A673 (cell line): ENCODE measurements around the gene AGR3. TPM values are rescaled to one million over a fixed set of nuclear protein-coding genes. Genes with fewer than 3 reads are reported as not detected.

Experiments
- Bru-seq: library from RNA; stranded (reverse); fragments of 400-500 nt; gene quantifications from one replicate; lab custom pipeline; 2021; lab: Mats Ljungman, UMichigan
- BruChase-seq, 2 experiments: library from RNA; stranded (reverse); fragments of 400-500 nt; gene quantifications; one replicate each; lab custom pipeline; 2021; lab: Mats Ljungman, UMichigan
- BruUV-seq: library from RNA; stranded (reverse); fragments of 400-500 nt; replicated peaks from 2 replicates; lab custom pipeline; 2021; lab: Mats Ljungman, UMichigan
- CTCF ChIA-PET: fragments of 300-600 bp; sonication (Branson Sonifier 250); formaldehyde crosslinking; loops from one replicate; lab custom pipeline; 2022; ENCODE audit warnings: antibody characterized with exemption; lab: Charles Lee
- POLR2A ChIA-PET: fragments of 300-600 bp; sonication (Branson Sonifier 250); formaldehyde crosslinking; loops from one replicate; lab custom pipeline; 2022; ENCODE audit warnings: antibody characterized with exemption; ENCODE audit not compliant: low non-redundant PET; lab: Charles Lee
- DNase-seq: peaks from one replicate; pipeline ENCODE4 v3.0.0-alpha.2; 2015; ENCODE audit warnings: low spot score
- H3K27ac ChIP-seq: fragments of 200-600 bp; sonication (generic); 2 replicates; pipeline ENCODE4 v1.5.1; 2016; ENCODE audit warnings: mixed run types, low read depth, mild to moderate bottlenecking, mixed read lengths, antibody characterized with exemption, low read length; ENCODE audit not compliant: poor library complexity, severe bottlenecking
- H3K27me3 ChIP-seq: fragments of 200-600 bp; sonication (generic); replicated peaks from 2 replicates; pipeline ENCODE4 v1.6.1; 2017; ENCODE audit warnings: mixed run types, low read depth, mild to moderate bottlenecking, mixed read lengths, antibody characterized with exemption, low read length; ENCODE audit not compliant: insufficient read depth, poor library complexity
- H3K36me3 ChIP-seq: fragments of 200-600 bp; sonication (generic); 2 replicates; pipeline ENCODE4 v1.6.1; 2016; ENCODE audit warnings: mixed run types, mild to moderate bottlenecking, mixed read lengths, antibody characterized with exemption, low read length; ENCODE audit not compliant: insufficient read depth, poor library complexity, severe bottlenecking
- H3K4me1 ChIP-seq: fragments of 200-600 bp; sonication (generic); 2 replicates; pipeline ENCODE4 v1.6.1; 2017; ENCODE audit warnings: mixed run types, mild to moderate bottlenecking, mixed read lengths, antibody characterized with exemption, low read length; ENCODE audit not compliant: insufficient read depth, poor library complexity, severe bottlenecking
- H3K4me3 ChIP-seq: fragments of 200-600 bp; sonication (generic); 2 replicates; pipeline ENCODE4 v1.5.1; 2016; ENCODE audit warnings: low read depth, mixed run types, mild to moderate bottlenecking, mixed read lengths, low read length; ENCODE audit not compliant: poor library complexity, severe bottlenecking
- H3K9me3 ChIP-seq: fragments of 200-600 bp; sonication (generic); 2 replicates; pipeline ENCODE4 v1.6.1; 2016; ENCODE audit warnings: mixed run types, low read depth, mild to moderate bottlenecking, mixed read lengths, antibody characterized with exemption, low read length; ENCODE audit not compliant: poor library complexity, severe bottlenecking
- EZH2 ChIP-seq: fragments of 200-600 bp; sonication (generic); IDR thresholded peaks from 2 replicates; pipeline ENCODE4 v1.6.1; 2017; ENCODE audit warnings: borderline replicate concordance, low read depth, mild to moderate bottlenecking, mixed read lengths, antibody characterized with exemption, low read length; ENCODE audit not compliant: poor library complexity, severe bottlenecking
- intact Hi-C: fragments of 100-400 bp; cut with micrococcal nuclease; formaldehyde crosslinking; loops from one replicate; pipeline ENCODE4 v1.10.0; 2022; ENCODE audit not compliant: unreplicated experiment
- long read RNA-seq: library from polyadenylated mRNA; stranded (forward); transcript quantifications from one replicate; pipeline ENCODE4 v2.0.0, GENCODE V29; 2022
- total RNA-seq: library from RNA; stranded (reverse); gene quantifications from 2 replicates; pipeline ENCODE4 v1.2.3, GENCODE V29; 2021
- TF ChIP-seq, protein P1 (sequence below): fragments of 300-800, 200-600 bp; sonication (generic); conservative IDR thresholded peaks from 2 replicates; pipeline ENCODE4 v1.5.1; 2017; ENCODE audit warnings: low read depth, mild to moderate bottlenecking, antibody characterized with exemption, low read length, moderate library complexity, mixed read lengths

AGR3 gene
- total RNA-seq, result not detected in 2 replicates
- not detected for Bru-seq, nascent RNA
- BruChase-seq, experiment 1, labeled RNA remaining after a 2-hour chase, result not detected
- percentile 4 among the genes with signal in this experiment for BruChase-seq, experiment 2, labeled RNA remaining after a 6-hour chase
- long read RNA-seq, result 0 reads

- H3K27ac ChIP-seq, result no peak within 1 kb of the TSS
- DNase-seq, result no peak
- CTCF ChIA-PET, result no interaction called here
- no peak for TF ChIP-seq EZH2
- TF ChIP-seq, protein P1, sequence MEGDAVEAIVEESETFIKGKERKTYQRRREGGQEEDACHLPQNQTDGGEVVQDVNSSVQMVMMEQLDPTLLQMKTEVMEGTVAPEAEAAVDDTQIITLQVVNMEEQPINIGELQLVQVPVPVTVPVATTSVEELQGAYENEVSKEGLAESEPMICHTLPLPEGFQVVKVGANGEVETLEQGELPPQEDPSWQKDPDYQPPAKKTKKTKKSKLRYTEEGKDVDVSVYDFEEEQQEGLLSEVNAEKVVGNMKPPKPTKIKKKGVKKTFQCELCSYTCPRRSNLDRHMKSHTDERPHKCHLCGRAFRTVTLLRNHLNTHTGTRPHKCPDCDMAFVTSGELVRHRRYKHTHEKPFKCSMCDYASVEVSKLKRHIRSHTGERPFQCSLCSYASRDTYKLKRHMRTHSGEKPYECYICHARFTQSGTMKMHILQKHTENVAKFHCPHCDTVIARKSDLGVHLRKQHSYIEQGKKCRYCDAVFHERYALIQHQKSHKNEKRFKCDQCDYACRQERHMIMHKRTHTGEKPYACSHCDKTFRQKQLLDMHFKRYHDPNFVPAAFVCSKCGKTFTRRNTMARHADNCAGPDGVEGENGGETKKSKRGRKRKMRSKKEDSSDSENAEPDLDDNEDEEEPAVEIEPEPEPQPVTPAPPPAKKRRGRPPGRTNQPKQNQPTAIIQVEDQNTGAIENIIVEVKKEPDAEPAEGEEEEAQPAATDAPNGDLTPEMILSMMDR, result no peak
- H3K27me3 ChIP-seq, result no peaks in the 10 kb centered on the region
- intact Hi-C loops, result no loop called here
- H3K4me1 ChIP-seq, result no peaks in the 10 kb centered on the region
- H3K36me3 ChIP-seq, result no peaks in the 10 kb centered on the region
- no peak within 1 kb of the TSS for H3K4me3 ChIP-seq
- BruUV-seq, result no TSS peak
- H3K9me3 ChIP-seq, result no peaks in the 10 kb centered on the region
- POLR2A ChIA-PET, result no interaction called here
Measured at GRCh38 chr7:16881844-16882243, at the start of gene AGR3. Gene AGR3, minus strand, starts transcription at chr7:16881983. Its CDS starts 3,365 bp downstream, at chr7:16878618.

DNA sequence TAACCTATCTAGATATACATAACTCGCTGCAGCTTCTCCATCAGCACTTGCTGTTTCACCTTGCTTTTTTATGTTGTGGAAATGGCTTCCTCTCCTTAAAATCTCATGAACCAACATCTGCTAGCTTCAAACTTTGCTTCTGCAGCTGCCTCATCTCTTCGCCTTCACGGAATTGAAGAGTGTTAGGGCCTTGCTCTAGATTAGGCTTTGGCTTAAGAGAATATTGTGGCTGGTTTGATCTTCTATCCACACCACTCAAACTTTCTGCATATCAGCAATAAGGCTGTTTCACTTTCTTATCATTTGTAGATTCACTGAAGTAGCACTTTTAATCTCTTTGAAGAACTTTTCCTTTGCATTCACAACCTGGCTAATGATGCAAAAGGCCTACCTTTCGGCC lies 49.2 kb upstream of the AGR3 start:
- H3K27me3 ChIP-seq, result no peaks in the 10 kb centered on the region
- no peak for TF ChIP-seq EZH2
- TF ChIP-seq, protein P1, result no peak
- H3K4me1 ChIP-seq, result peaks cover 3% of the 10 kb centered on the region
- H3K27ac ChIP-seq, result no peak overlapping the region
- H3K4me3 ChIP-seq, result no peak overlapping the region
- intact Hi-C loops, result no loop called here
- CTCF ChIA-PET, result no interaction called here
- BruUV-seq, result no TSS peak
- POLR2A ChIA-PET, result no interaction called here
- no peak for DNase-seq
- H3K36me3 ChIP-seq, result no peaks in the 10 kb centered on the region
- no peaks in the 10 kb centered on the region for H3K9me3 ChIP-seq

- TF ChIP-seq, protein P1, result no peak
- TF ChIP-seq EZH2, result no peak
- no peak for DNase-seq
- H3K27ac ChIP-seq, result no peak overlapping the region
- no TSS peak for BruUV-seq
- no peak overlapping the region for H3K4me3 ChIP-seq
- H3K27me3 ChIP-seq, result no peaks in the 10 kb centered on the region
- H3K4me1 ChIP-seq, result peaks cover 6% of the 10 kb centered on the region
- intact Hi-C loops, result loop anchor here (10.0 kb wide), 1 partner anchor 376 kb away; no protein-coding TSS in a partner anchor
- H3K36me3 ChIP-seq, result no peaks in the 10 kb centered on the region
- H3K9me3 ChIP-seq, result no peaks in the 10 kb centered on the region
- ChIA-PET POLR2A (no interaction called here), CTCF (no interaction called here)
Measured at GRCh38 chr7:16929146-16929762, 47.5 kb upstream of the AGR3 start.
